ENCODE data around the gene TAX1BP3. TPM values are rescaled to one million over a fixed set of nuclear protein-coding genes. Genes with fewer than 3 reads are reported as not detected.
"Not testable (repeated sequence)": the region's sequence is repeated elsewhere in the genome, so short reads cannot be mapped to it uniquely, and the experiment has no call there.

The TAX1BP3 gene, protein sequence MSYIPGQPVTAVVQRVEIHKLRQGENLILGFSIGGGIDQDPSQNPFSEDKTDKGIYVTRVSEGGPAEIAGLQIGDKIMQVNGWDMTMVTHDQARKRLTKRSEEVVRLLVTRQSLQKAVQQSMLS
- total RNA-seq (10 to 100 TPM in 3 of 5 donors, 1 to 10 TPM in 2; 9.1 to 15.3 (median 14.6) TPM), total RNA-seq (0.05 to 1.4 (median 0.61) reads per million in 29 experiments)
- 14.4 TPM for total RNA-seq (2013)

DNA sequence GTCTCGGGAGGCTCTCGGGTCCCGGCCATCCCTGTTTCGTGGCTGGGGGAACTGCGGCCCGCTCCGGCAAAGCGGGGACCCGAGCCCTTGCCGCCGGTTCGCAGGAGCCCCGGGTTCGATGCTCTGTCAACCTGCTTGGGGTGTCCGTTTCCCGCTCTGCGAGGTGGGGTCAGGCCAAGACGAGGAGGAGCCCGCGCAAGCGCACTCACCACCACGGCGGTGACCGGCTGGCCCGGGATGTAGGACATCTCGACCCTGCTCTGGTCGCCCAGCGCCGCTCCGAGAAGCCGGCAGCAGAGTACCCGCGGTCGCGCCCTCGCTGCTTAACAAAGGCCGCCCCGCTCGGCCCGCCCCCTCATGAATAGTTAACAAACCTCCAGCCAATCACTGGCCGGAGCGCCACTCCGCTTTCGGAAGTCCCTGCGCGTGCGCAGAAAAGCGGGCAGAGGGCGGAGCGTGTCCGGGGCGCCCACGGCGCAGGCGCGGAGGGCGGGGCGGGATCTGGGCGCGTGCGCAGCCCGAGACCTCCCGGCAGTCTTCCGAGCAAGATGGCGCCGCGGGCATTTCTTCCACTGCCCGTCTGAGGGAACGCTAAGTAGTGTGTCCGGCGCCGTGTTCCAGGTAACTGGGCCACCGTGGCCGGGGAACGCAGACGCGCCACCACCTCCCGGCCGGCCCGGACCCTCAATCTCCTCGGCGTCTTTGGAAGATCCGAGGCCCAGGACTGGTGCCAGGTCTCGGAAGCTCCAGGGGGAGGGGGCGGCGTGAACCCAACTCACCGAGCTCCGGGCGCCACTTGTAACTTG lies at the start of gene TAX1BP3, which contains the start of gene EMC6:
TAX1BP3 (minus strand) TSS at position 300 of the 806 bp plus-strand sequence; CDS start at position 248, 52 bp downstream.
EMC6 (plus strand) TSS at position 534 of the 806 bp plus-strand sequence. CDS start 335 bp downstream, outside the sequence.
- H3K27me3 ChIP-seq (replicated peaks in 1 of 2; ENCODE audit: control insufficient read depth in 2 of 2, extremely low read depth in 1 of 2, insufficient read depth in 2 of 2, low read length in 1 of 2) = no peaks in the 10 kb centered on the region
- peak; percentile 95 for ATAC-seq (replicated peaks in 1 of 4)
- under 1% methylated on average over 87 of the region's 89 CpGs for WGBS (ENCODE audit: insufficient coverage)

GRCh38 chr17:3715296-3715695 lies 46.9 kb upstream of the TAX1BP3 start:
- DNase-seq = no peak
- ATAC-seq (replicated peaks in 1 of 4) = no peak
- POLR2A ChIA-PET = no interaction called here
- H3K4me1 Mint-ChIP-seq = peaks cover 49 to 50% (median 49%) of the 10 kb centered on the region in 3 donors
- H3K27me3 Mint-ChIP-seq = no peaks in the 10 kb centered on the region
- Histone ChIP-seq H3K4me3 (ENCODE audit: control insufficient read depth in 1 of 2, extremely low read depth in 1 of 2, low read length in 1 of 2) (no peak overlapping the region), H3K4me1 (ENCODE audit: control insufficient read depth in 1 of 2, extremely low read depth in 1 of 2, insufficient read depth in 2 of 2, low read length in 2 of 2) (peaks cover 15 to 39% of the 10 kb centered on the region in 2 experiments), H3K27ac (ENCODE audit: low read length) (no peak overlapping the region), H3K36me3 (ENCODE audit: control insufficient read depth in 2 of 2, extremely low read depth in 1 of 2, insufficient read depth in 1 of 2, low read length in 1 of 2) (peaks cover 5 to 45% of the 10 kb centered on the region in 2 donors), H3K27me3 (replicated peaks in 1 of 2; ENCODE audit: control insufficient read depth in 2 of 2, extremely low read depth in 1 of 2, insufficient read depth in 2 of 2, low read length in 1 of 2) (no peaks in the 10 kb centered on the region), H3K9me3 (no peaks in the 10 kb centered on the region)
- H3K9me3 Mint-ChIP-seq = no peaks in the 10 kb centered on the region
- H3K27ac Mint-ChIP-seq = peak overlapping the region in 1 of 2 donors; percentile 11
- H3K4me3 Mint-ChIP-seq = no peak overlapping the region
- H3K36me3 Mint-ChIP-seq = peaks cover 37% of the 10 kb centered on the region
- no CpG with 5 or more reads among the region's 8 CpGs for WGBS (ENCODE audit: insufficient coverage)
- CTCF ChIA-PET = interaction anchor here in 1 of 2 donors (1.0 kb wide), 1 partner anchor 8 kb away, joined by 3 read pairs; no protein-coding TSS in a partner anchor

More for the DNA sequence above, at the start of gene TAX1BP3, which contains the start of gene EMC6:
- no peaks in the 10 kb centered on the region for H3K9me3 ChIP-seq
- Mint-ChIP-seq H3K27me3 (no peaks in the 10 kb centered on the region), H3K4me1 (peaks cover 20 to 42% (median 32%) of the 10 kb centered on the region in 3 donors), H3K27ac (peak within 1 kb of the TSS; percentile 76 to 84), H3K9me3 (no peaks in the 10 kb centered on the region), H3K4me3 (peak within 1 kb of the TSS; percentile 88 to 92 (median 91)), H3K36me3 (peaks cover 3% of the 10 kb centered on the region)
- POLR2A ChIA-PET = no interaction called here
- H3K4me1 ChIP-seq (ENCODE audit: control insufficient read depth in 1 of 2, extremely low read depth in 1 of 2, insufficient read depth in 2 of 2, low read length in 2 of 2) = peaks cover 7 to 29% of the 10 kb centered on the region in 2 experiments
- peaks cover 0 to 13% of the 10 kb centered on the region in 2 donors for H3K36me3 ChIP-seq (ENCODE audit: control insufficient read depth in 2 of 2, extremely low read depth in 1 of 2, insufficient read depth in 1 of 2, low read length in 1 of 2)
- CTCF ChIA-PET = no interaction called here
- peak within 1 kb of the TSS; percentile 80 to 100 for H3K4me3 ChIP-seq (ENCODE audit: control insufficient read depth in 1 of 2, extremely low read depth in 1 of 2, low read length in 1 of 2)
- DNase-seq = peak; percentile 95 to 100 (median 98)
- peak within 1 kb of the TSS; percentile 70 for H3K27ac ChIP-seq (ENCODE audit: low read length)

- no peaks in the 10 kb centered on the region for H3K9me3 ChIP-seq
- 23% methylated on average over 6 of the region's 13 CpGs for WGBS (ENCODE audit: insufficient coverage)
- no peak for ATAC-seq (replicated peaks in 1 of 4)
- peak in 1 of 35 experiments; percentile 41 for DNase-seq
- H3K27me3 ChIP-seq (replicated peaks in 1 of 2; ENCODE audit: control insufficient read depth in 2 of 2, extremely low read depth in 1 of 2, insufficient read depth in 2 of 2, low read length in 1 of 2) = no peaks in the 10 kb centered on the region
- H3K4me1 Mint-ChIP-seq = peaks cover 42 to 51% (median 47%) of the 10 kb centered on the region in 3 donors
- peaks cover 26% of the 10 kb centered on the region for H3K36me3 Mint-ChIP-seq
- H3K4me3 Mint-ChIP-seq = peak overlapping the region in 1 of 3 donors; percentile 54
- H3K27ac ChIP-seq (ENCODE audit: low read length) = peak overlapping the region; percentile 48
- CTCF ChIA-PET = interaction anchor here in 1 of 2 donors (1.0 kb wide), 1 partner anchor 9 kb away, joined by 3 read pairs; no protein-coding TSS in a partner anchor
- POLR2A ChIA-PET = no interaction called here
- H3K27ac Mint-ChIP-seq = peak overlapping the region; percentile 79 to 81
- H3K27me3 Mint-ChIP-seq = no peaks in the 10 kb centered on the region
- H3K36me3 ChIP-seq (ENCODE audit: control insufficient read depth in 2 of 2, extremely low read depth in 1 of 2, insufficient read depth in 1 of 2, low read length in 1 of 2) = peaks cover 0 to 34% of the 10 kb centered on the region in 2 donors
- H3K4me1 ChIP-seq (ENCODE audit: control insufficient read depth in 1 of 2, extremely low read depth in 1 of 2, insufficient read depth in 2 of 2, low read length in 2 of 2) = peaks cover 10 to 39% of the 10 kb centered on the region in 2 experiments
- H3K9me3 Mint-ChIP-seq = no peaks in the 10 kb centered on the region
- H3K4me3 ChIP-seq (ENCODE audit: control insufficient read depth in 1 of 2, extremely low read depth in 1 of 2, low read length in 1 of 2) = no peak overlapping the region
Measured at GRCh38 chr17:3712811-3713463, 44.6 kb upstream of the TAX1BP3 start.

DNA sequence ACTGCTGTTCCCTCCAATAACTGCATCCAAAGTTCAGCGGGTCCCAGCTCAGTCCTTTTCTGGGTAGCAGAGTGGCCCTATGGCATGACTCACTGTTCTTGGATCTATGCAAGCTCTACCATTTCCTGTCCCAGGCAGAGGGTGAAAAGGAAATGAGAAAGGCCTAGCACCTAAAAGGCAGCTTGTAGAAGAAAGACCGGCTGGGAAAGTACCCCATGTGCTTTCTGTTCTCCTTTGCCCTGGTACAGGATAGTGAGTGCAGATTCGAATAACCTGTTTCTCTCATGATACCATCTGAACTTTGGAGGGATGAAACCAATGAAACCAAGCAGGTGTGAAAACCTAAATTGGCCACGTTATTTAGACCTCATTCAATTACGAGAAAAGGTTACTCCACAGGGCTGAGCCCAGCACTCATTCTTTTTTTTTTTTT lies 42.6 kb upstream of the TAX1BP3 start:
- peak; percentile 98 to 99 (median 98) for ATAC-seq (replicated peaks in 1 of 4)
- ChIA-PET POLR2A (interaction anchor here in 1 of 2 donors (0.8 kb wide), 1 partner anchor 44 kb away, joined by 4 read pairs; no protein-coding TSS in a partner anchor), CTCF (interaction anchor here (0.6 to 1.1 kb wide), 3 partner anchors 12 to 144 kb away, joined by 3 read pairs; no protein-coding TSS in a partner anchor)
- H3K27me3 Mint-ChIP-seq = no peaks in the 10 kb centered on the region
- H3K9me3 ChIP-seq = no peaks in the 10 kb centered on the region
- H3K4me3 Mint-ChIP-seq = peak overlapping the region; percentile 6 to 56 (median 18)
- H3K4me3 ChIP-seq (ENCODE audit: control insufficient read depth in 1 of 2, extremely low read depth in 1 of 2, low read length in 1 of 2) = no peak overlapping the region
- no peaks in the 10 kb centered on the region for H3K27me3 ChIP-seq (replicated peaks in 1 of 2; ENCODE audit: control insufficient read depth in 2 of 2, extremely low read depth in 1 of 2, insufficient read depth in 2 of 2, low read length in 1 of 2)
- no peaks in the 10 kb centered on the region for H3K9me3 Mint-ChIP-seq
- H3K36me3 Mint-ChIP-seq = peaks cover 13% of the 10 kb centered on the region
- peaks cover 10 to 39% of the 10 kb centered on the region in 2 experiments for H3K4me1 ChIP-seq (ENCODE audit: control insufficient read depth in 1 of 2, extremely low read depth in 1 of 2, insufficient read depth in 2 of 2, low read length in 2 of 2)
- H3K27ac ChIP-seq (ENCODE audit: low read length) = peak overlapping the region; percentile 48
- peak; percentile 27 to 93 (median 70) for DNase-seq
- H3K4me1 Mint-ChIP-seq = peaks cover 35 to 48% (median 42%) of the 10 kb centered on the region in 3 donors
- H3K36me3 ChIP-seq (ENCODE audit: control insufficient read depth in 2 of 2, extremely low read depth in 1 of 2, insufficient read depth in 1 of 2, low read length in 1 of 2) = peaks cover 0 to 14% of the 10 kb centered on the region in 2 donors
- WGBS (ENCODE audit: insufficient coverage) = 0% methylated on average over 1 of the region's 5 CpGs
- H3K27ac Mint-ChIP-seq = peak overlapping the region; percentile 88 to 90

GRCh38 chr17:3708366-3708765 lies 40.0 kb upstream of the TAX1BP3 start:
- Mint-ChIP-seq H3K27ac (peak overlapping the region; percentile 9 to 75), H3K9me3 (no peaks in the 10 kb centered on the region), H3K4me3 (no peak overlapping the region), H3K36me3 (peaks cover 4% of the 10 kb centered on the region), H3K4me1 (peaks cover 29 to 48% (median 38%) of the 10 kb centered on the region in 3 donors), H3K27me3 (no peaks in the 10 kb centered on the region)
- POLR2A ChIA-PET = no interaction called here
- Histone ChIP-seq H3K4me3 (ENCODE audit: control insufficient read depth in 1 of 2, extremely low read depth in 1 of 2, low read length in 1 of 2) (no peak overlapping the region), H3K27me3 (replicated peaks in 1 of 2; ENCODE audit: control insufficient read depth in 2 of 2, extremely low read depth in 1 of 2, insufficient read depth in 2 of 2, low read length in 1 of 2) (no peaks in the 10 kb centered on the region), H3K27ac (ENCODE audit: low read length) (no peak overlapping the region), H3K36me3 (ENCODE audit: control insufficient read depth in 2 of 2, extremely low read depth in 1 of 2, insufficient read depth in 1 of 2, low read length in 1 of 2) (no peaks in the 10 kb centered on the region), H3K4me1 (ENCODE audit: control insufficient read depth in 1 of 2, extremely low read depth in 1 of 2, insufficient read depth in 2 of 2, low read length in 2 of 2) (peaks cover 10 to 40% of the 10 kb centered on the region in 2 experiments), H3K9me3 (no peaks in the 10 kb centered on the region)
- no peak for ATAC-seq (replicated peaks in 1 of 4)
- WGBS (ENCODE audit: insufficient coverage) = 80% methylated on average over 3 of the region's 3 CpGs
- CTCF ChIA-PET = no interaction called here
- no peak for DNase-seq

DNA sequence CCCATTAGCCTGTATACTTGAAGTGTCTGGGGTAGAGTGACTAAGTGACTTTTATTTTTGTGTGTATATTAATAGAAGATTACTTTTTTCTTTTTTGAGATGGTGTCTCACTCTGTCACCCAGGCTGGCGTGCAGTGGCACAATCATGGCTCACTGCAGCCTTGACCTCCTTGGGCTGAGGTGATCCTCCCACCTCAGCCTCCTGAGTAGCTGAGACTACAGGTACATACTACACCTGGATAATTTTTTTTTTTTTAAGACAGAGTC lies 37.3 kb upstream of the TAX1BP3 start:
- H3K36me3 ChIP-seq (ENCODE audit: control insufficient read depth in 2 of 2, extremely low read depth in 1 of 2, insufficient read depth in 1 of 2, low read length in 1 of 2); ATAC-seq (replicated peaks in 1 of 4); H3K4me3 Mint-ChIP-seq; H3K27me3 Mint-ChIP-seq; POLR2A ChIA-PET; H3K9me3 ChIP-seq; DNase-seq; H3K9me3 Mint-ChIP-seq; CTCF ChIA-PET; H3K27me3 ChIP-seq (replicated peaks in 1 of 2; ENCODE audit: control insufficient read depth in 2 of 2, extremely low read depth in 1 of 2, insufficient read depth in 2 of 2, low read length in 1 of 2); H3K36me3 Mint-ChIP-seq; H3K4me3 ChIP-seq (ENCODE audit: control insufficient read depth in 1 of 2, extremely low read depth in 1 of 2, low read length in 1 of 2); H3K27ac Mint-ChIP-seq; H3K27ac ChIP-seq (ENCODE audit: low read length): not testable (repeated sequence)
- peaks cover 0 to 13% of the 10 kb centered on the region in 2 experiments for H3K4me1 ChIP-seq (ENCODE audit: control insufficient read depth in 1 of 2, extremely low read depth in 1 of 2, insufficient read depth in 2 of 2, low read length in 2 of 2)
- WGBS (ENCODE audit: insufficient coverage) = 100% methylated on average over 1 of the region's 1 CpG
- peaks cover 2 to 25% (median 16%) of the 10 kb centered on the region in 3 donors for H3K4me1 Mint-ChIP-seq

All from T-cell (primary cell).